HG02798 (cell line): Measurements from ENCODE around the gene NLRP3.
"Not testable (repeated sequence)": the region's sequence is repeated elsewhere in the genome, so short reads cannot be mapped to it uniquely, and the experiment has no call there.

Experiments
- ATAC-seq: cut with Tn5 transposase; IDR thresholded peaks from one replicate; pipeline ENCODE4 v1.9.1; 2021; ENCODE audit warnings: mild to moderate bottlenecking; ENCODE audit not compliant: unreplicated experiment, poor library complexity

The NLRP3 gene

DNA sequence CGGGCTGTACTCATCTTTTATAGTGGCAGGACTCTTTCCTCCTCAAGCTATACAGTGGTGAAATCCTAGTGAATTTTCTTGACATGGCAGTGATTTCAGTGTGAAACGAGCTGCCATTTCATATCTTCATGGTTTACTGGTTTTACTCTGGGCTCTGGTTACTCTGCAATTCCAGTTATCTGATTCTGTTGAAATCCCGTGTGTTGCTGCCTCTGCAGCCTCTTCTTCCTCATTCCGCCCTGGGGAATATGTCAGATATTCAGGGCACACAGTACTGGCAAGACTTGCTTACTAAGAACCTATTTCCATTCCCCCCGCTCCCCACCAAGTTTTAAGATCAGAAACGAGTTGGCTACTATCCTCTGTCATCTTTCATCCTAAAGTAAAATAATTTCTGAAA is 49.8 kb downstream of the NLRP3 start:
- no peak for ATAC-seq

- no peak for ATAC-seq
These were observed 51.2 kb downstream of the NLRP3 start for GRCh38 chr1:247467129-247467528.

DNA sequence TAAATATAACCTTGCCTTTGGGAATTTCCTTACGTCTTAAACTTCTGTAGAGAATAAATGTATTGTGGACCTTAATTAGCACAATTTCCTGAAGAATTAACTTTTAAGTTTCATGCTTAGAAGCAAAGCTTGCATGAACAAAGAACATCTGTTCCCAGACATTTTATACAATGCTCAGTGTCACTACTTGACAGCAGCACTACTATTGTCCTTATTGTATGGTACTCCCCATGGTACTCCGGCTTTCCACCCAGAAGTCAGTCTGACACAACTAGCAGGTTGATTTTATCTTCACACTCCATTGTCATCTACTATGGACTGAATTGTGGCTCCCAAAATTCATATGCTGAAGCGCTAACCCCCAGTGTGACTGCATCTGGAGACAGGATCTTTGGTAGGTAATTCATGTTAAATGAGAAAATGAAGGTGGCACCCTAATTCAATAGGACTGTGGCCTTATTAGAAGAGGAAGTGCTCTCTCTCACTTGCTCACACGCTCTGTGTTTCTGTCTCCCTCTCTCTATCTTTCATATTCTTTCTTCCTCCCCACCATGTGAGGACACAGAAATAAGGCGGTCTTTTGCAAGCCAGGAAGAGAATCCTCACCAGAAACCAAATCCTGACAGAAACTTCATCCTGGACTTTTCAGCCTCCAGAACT is 52.6 kb downstream of the NLRP3 start:
- ATAC-seq: no peak

DNA sequence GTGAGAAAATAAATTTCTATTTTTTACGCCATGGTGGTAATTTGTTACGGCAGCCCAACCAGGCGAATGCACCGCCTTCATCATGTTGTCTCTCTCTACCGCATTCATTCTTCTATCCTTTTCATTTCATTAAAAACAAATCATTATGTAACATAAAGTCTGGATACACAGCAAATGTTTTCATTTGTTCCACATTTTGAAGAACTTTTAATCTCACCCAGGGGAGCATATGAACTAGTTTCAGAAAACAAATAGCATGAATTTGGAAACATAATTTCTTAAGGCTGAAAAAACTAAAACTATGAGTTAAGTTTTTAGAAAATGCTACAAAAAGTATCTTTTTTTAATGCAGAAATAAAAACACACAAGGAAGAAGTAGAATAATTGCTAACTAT is 53.2 kb downstream of the NLRP3 start:
- no peak for ATAC-seq

DNA sequence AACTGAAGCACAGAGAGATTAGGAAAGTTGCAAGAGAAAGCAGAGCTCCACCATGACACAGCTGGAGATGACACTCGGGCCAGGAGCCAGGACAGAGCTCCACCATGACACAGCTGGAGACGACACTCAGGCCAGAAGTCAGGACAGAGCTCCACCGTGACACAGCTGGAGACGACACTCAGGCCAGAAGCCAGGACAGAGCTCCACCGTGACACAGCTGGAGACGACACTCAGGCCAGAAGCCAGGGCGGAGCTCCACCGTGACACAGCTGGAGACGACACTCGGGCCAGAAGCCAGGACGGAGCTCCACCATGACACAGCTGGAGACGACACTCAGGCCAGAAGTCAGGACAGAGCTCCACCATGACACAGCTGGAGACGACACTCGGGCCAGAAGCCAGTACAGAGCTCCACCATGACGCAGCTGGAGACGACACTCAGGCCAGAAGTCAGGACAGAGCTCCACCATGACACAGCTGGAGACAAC is 55.0 kb downstream of the NLRP3 start:
- not testable (repeated sequence) for ATAC-seq

GRCh38 chr1:247471445-247472016 is 55.6 kb downstream of the NLRP3 start:
- ATAC-seq: no peak

GRCh38 chr1:247472035-247472434 is 56.1 kb downstream of the NLRP3 start:
- ATAC-seq: no peak

DNA sequence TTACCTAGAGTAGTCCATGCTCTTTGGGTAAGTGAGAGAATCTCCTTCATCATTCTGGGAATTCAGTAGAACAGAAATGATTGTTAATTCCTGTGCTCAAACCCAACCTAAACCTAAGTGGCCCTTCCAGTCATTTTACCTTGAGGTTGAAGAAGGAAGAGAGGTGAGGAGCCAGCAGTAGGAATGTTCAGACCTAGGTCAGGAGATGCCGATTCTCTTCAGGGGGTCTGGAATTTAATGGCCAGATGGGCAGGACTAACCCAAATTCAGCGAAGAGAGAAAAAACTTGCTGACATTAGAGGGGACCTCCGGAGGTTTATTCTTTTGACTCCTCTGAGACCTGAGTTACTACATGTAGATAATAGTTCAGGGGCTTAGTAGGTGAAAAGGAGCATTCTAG is 58.4 kb downstream of the NLRP3 start:
- ATAC-seq: no peak

GRCh38 chr1:247475793-247476192 is 59.8 kb downstream of the NLRP3 start:
- ATAC-seq: no peak

DNA sequence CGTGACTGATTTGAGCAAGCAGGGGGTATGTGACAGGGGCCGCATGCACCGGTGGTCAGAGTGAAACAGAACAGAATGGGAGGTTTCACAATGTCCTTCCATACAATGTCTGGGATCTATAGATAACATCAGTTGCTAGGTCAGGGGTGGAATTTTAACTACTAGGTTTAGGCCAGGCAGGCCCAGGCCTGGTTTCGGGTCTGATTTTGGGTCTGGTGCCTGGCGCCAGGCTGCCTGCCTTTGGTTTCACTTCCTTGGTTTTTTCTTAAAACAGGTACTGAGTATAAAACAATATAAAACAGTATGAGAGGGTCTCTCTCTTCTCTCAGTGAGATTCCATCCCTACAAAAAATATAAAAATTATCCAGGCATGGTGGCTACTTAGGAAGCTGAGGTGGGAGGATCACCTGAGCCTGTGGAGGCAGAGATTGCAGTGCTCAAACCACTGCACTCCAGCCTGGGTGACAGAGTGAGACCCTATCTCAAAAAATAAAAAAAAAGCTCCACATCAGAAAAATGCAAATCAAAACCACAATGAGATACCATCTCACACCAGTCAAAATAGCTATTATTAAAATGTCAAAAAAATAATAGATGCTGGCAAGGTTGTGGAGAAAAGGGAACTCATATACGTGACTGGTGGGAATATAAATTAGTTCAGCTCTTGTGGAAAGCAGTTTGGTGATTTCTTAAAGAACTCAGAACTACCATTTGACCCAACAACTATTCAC is 60.5 kb downstream of the NLRP3 start:
- ATAC-seq: not testable (repeated sequence)

DNA sequence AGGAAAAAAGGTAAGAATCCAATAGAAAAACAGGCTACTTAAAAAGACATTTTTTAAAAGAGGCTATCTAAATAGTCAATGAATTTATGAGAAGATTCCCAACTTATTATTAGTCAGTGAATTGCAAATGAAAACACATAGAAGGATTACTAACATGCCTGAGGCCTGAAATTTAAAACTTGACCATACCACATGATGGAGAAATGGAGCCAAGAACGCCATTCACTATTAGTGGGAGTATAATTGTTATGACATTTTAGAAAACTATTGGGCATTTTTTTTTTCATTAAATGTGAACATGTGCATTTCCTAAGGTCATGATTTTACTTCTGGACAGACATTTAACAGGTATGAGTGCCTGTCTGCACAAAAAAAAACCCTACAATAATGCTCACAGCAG is 66.8 kb downstream of the NLRP3 start:
- no peak for ATAC-seq

DNA sequence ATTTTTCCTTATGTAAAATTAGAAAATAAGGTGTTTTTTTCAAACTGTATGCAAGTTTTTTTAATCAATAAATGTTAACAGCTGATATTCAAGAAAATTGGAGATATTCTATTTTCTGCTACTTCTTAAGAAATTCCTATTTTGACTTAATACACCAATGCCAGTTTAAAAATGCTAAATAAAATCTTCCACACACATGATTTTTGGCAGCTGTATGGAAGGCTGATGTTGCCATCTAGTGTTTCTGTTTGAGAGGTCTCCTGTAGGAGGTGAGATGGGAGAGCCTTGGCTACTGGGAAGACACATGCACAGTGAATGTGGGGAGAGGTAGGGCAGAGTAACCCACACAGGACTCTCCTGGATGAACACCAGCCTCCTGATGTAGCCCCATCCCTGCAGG is 71.1 kb downstream of the NLRP3 start:
- peak; percentile 70 for ATAC-seq

DNA sequence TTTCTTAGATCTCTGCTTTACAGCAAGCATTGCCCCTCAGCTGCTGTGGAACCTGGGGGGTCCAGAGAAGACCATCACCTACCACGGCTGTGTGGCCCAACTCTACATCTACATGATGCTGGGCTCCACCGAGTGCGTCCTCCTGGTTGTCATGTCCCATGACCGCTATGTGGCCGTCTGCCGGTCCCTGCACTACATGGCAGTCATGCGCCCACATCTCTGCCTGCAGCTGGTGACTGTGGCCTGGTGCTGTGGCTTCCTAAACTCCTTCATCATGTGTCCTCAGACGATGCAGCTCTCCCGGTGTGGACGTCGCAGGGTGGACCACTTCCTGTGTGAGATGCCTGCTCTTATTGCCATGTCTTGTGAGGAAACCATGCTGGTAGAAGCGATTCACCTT is 75.4 kb downstream of the NLRP3 start:
- no peak for ATAC-seq

DNA sequence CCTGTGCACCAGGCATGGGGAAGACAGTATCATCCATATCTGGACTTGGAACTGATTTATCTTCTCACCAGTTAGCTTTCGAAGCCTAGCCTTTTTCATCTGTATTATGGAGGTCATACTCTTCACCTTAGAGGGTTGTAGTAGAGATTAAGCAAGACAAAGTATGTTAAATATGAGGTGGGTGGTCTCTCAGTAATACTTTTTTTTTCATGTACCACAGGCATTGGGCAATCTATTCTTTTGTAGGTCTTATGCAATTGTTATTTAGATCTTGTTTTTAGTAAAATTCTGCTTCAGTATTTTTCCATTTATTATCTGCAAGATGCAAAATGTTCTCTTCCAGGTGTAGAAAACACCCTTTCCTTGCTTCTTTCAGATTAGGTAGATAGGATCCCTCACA is 77.1 kb downstream of the NLRP3 start:
- no peak for ATAC-seq

DNA sequence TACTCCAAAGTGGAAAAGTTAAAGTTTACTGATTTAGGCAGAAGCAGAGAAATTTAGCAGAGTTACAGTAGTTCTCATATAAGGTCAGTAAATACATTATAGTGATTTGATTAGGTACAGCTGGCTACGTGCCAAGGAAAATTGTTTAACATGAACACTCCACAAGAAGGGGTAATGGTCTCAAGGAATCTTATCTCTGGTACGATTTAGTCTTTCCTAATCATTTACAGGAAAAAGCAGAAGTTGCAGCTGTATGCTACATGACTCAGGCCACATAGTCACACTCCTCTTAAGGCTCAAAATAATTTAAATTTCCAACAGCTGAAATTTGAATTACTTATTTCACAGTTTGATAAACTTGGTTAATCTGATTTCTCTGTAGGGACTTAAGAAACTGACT is 78.8 kb downstream of the NLRP3 start:
- no peak for ATAC-seq

DNA sequence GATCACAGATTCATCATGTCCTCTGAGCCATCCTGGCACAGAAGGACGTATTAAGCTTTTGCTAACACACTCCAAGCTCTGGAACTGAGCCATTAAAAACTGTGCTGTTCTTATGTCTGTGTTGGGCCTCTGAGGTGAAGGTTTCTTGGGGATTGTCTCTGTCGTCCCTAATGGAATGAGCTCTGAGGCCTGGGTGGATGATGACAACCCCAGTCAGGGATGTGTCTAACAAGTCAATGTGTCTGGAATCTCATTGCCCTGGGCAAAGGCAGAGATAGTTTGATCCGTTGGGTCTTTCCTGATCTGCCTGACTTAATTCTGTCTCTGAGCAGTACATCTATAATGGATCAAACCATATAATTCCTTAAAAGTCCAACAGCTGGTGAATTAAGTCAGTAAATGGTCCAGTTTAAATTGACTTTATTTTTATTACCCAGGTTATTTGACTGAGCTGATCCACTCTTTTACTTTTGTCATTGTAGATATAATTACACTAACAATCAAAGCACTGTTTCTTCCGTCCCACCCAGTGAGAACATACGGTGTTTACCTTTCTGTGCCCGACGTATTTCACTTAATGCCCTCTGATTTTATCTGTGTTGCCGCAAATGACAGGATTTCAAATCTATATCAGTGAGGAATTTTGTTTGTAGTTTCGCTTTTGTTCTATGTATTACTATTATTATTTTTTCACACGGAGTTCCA is 80.8 kb downstream of the NLRP3 start:
- ATAC-seq: no peak
